HG03520 (cell line): ENCODE results near the gene ENO1.

Experiments
- ATAC-seq: cut with Tn5 transposase; IDR thresholded peaks from one replicate; pipeline ENCODE4 v1.9.1; 2021; ENCODE audit warnings: mild to moderate bottlenecking, moderate library complexity; ENCODE audit not compliant: unreplicated experiment

The ENO1 gene

GRCh38 chr1:8815582-8816151 is 62.8 kb downstream of the ENO1 start:
- ATAC-seq, result no peak

- ATAC-seq, result no peak
These were observed 63.6 kb downstream of the ENO1 start for GRCh38 chr1:8814865-8815264.

GRCh38 chr1:8813991-8814390 is 64.5 kb downstream of the ENO1 start:
- no peak for ATAC-seq

- no peak for ATAC-seq
These were observed 65.3 kb downstream of the ENO1 start for GRCh38 chr1:8813016-8813763.

GRCh38 chr1:8812081-8812480 is 66.4 kb downstream of the ENO1 start:
- no peak for ATAC-seq
